Panc1 (cell line): ENCODE data around the gene CFAP68.

Experiments used
- CTCF ChIP-seq: fragments of 450-650 bp; IDR thresholded peaks from 2 replicates; pipeline ENCODE4 v1.5.1; 2017; ENCODE audit warnings: mild to moderate bottlenecking
- TCF7L2 ChIP-seq: IDR thresholded peaks from 2 replicates; pipeline ENCODE4 v1.6.1; 2011; ENCODE audit warnings: mild to moderate bottlenecking, low read depth, low read length, inconsistent platforms

- TF ChIP-seq CTCF (no peak), TCF7L2 (no peak)
Observed at GRCh38 chr11:111909378-111909777, 30.0 kb downstream of the CFAP68 start.
